Lower leg skin (tissue), 4 donors: ENCODE measurements around the gene ARHGEF16. TPM values are rescaled to one million over a fixed set of nuclear protein-coding genes. Genes with fewer than 3 reads are reported as not detected.

Source experiments
- DNase-seq, 2 donors: peaks; one replicate each; pipeline ENCODE4 v3.0.0-alpha.2; 2019; ENCODE audit warnings: low spot score in 2 of 2
- H3K4me3 ChIP-seq: fragments of 200-600 bp; sonication (generic); 2 replicates; pipeline ENCODE4 v1.5.1; 2017; ENCODE audit warnings: mild to moderate bottlenecking, low read depth; ENCODE audit not compliant: poor library complexity, severe bottlenecking
- POLR2A ChIP-seq, 2 donors: fragments of 450-650 bp; IDR thresholded peaks; one replicate each; pipeline ENCODE4 v1.6.1; 2016 to 2017; ENCODE audit warnings: antibody characterized with exemption in 2 of 2, mild to moderate bottlenecking in 1 of 2, moderate library complexity in 1 of 2
- WGBS, 2 donors: methylation state at CpG; one replicate each; pipeline ENCODE4 v1.1.5; 2018; 5-methylcytosine and 5-hydroxymethylcytosine counted together
- intact Hi-C: fragments of 100-400 bp; cut with DNase I; formaldehyde crosslinking; loops from one replicate; pipeline ENCODE4 v1.15.0; 2023; ENCODE audit warnings: low total_unique reads
- total RNA-seq, 4 donors: library from RNA; depleted of rRNA; stranded (reverse); fragments of >200 nt; gene quantifications; one replicate each; pipeline ENCODE4 v1.1.0, GENCODE V29; 2016
- TF ChIP-seq, protein P1 (sequence below), 3 donors: fragments of 450-650 bp; IDR thresholded peaks; one replicate each; pipeline ENCODE4 v1.5.1; 2016; ENCODE audit warnings: antibody characterized with exemption in 3 of 3, mild to moderate bottlenecking in 3 of 3, moderate library complexity in 2 of 3

The ARHGEF16 gene
- total RNA-seq, 4 donors from 2014 or later, result 7.9 to 11.5 (median 9.8) TPM

DNA sequence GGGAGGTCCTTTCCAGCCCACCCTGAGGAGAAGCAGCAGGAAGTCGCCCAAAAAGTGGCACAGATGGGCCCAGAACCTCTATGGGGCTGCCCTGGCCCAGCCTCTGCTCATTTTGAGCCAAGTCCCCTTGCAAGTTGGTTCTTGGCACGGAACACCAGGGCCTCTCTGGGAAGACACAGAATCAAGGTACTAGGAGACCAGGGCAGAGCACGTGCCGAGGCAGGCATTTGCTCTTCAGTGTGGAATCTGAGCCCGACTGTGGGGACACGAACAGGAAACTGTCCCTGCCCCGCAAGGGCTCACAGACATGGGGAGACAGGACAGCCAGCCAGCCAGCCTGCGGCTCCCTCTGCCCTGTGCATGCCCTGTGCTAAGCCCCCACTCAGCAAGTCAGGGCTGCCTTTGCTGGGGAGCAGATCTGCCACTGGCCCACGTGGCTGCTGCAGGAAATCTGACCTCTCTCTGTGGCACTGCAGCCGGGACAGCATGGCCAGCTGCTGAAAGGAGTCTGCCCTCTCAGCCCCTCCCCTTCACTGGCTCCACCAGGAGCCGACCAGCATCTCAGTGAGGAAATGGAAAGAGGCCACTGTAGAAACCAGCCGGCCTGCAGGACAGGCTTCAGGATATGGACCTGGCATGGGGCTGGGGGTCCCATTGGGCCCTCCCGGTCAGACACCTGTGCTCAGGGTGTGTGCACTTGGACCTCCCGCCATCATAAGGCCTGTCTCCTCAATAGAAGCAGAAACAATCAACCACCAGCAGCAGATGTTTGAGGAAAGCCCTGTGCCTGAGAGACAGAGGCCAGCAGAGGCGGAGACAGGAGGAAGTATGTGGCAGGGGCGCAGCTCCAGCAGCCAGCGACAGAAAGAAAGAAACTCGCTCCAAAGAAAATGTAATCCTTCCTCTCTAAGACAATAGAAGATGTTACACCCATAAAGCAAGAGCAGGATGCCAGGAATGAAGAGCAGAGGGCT, 3.7 kb downstream of the ARHGEF16 start:
- 31 to 34% methylated on average over 17 to 18 of the region's 18 CpGs for WGBS, 2 donors
- no peak for DNase-seq
- intact Hi-C loops, result no loop called here
- H3K4me3 ChIP-seq, result no peak overlapping the region
- no peak for TF ChIP-seq POLR2A (IDR thresholded peaks at IDR 0.05)
- TF ChIP-seq, protein P1, sequence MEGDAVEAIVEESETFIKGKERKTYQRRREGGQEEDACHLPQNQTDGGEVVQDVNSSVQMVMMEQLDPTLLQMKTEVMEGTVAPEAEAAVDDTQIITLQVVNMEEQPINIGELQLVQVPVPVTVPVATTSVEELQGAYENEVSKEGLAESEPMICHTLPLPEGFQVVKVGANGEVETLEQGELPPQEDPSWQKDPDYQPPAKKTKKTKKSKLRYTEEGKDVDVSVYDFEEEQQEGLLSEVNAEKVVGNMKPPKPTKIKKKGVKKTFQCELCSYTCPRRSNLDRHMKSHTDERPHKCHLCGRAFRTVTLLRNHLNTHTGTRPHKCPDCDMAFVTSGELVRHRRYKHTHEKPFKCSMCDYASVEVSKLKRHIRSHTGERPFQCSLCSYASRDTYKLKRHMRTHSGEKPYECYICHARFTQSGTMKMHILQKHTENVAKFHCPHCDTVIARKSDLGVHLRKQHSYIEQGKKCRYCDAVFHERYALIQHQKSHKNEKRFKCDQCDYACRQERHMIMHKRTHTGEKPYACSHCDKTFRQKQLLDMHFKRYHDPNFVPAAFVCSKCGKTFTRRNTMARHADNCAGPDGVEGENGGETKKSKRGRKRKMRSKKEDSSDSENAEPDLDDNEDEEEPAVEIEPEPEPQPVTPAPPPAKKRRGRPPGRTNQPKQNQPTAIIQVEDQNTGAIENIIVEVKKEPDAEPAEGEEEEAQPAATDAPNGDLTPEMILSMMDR (IDR thresholded peaks at IDR 0.05), result no peak

DNA sequence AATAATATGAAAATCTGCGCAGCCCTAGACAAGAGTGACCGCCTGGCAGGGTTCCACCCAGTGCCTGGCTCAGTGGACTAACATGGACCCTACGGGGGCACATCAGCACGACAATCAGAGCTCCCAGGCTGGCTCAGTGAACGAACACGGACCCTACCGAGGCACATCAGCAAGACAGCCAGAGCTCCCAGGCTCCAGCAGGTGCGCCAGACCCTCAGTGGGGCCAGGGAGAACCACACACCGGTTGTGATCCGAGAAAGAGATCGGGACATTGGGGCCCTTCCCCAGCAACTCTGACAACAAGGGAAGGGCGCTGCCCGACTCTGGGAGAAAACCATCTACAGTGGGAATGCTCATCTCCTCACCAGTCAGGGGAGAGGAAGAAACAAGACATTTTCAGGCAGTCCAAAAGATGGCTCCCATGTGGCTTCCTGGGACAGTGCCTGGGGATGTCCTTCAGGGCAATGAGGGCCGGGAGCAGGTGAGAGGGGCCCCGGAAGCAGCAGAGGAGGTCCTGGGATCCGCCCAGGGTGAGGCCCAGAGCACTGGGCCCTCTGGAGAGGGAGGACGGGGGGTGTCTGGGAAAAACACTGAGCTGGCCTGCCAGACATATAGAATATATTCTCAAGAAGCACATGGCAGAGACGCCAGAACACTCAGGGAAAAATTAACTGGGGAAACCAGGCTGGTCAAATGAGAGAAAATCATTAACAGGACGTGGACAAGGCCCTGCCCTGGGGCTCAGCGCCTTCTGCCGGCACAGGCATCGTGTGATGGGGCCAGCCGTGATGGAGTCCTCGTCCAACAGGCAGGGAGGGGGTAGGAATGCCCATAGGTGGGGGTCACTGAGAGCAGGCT, 4.8 kb downstream of the ARHGEF16 start:
- H3K4me3 ChIP-seq, result no peak overlapping the region
- intact Hi-C loops, result no loop called here
- DNase-seq, result no peak
- TF ChIP-seq POLR2A (IDR thresholded peaks at IDR 0.05), result no peak
- TF ChIP-seq, protein P1 (IDR thresholded peaks at IDR 0.05), result no peak
- 67 to 72% methylated on average over 24 of the region's 24 CpGs for WGBS, 2 donors

DNA sequence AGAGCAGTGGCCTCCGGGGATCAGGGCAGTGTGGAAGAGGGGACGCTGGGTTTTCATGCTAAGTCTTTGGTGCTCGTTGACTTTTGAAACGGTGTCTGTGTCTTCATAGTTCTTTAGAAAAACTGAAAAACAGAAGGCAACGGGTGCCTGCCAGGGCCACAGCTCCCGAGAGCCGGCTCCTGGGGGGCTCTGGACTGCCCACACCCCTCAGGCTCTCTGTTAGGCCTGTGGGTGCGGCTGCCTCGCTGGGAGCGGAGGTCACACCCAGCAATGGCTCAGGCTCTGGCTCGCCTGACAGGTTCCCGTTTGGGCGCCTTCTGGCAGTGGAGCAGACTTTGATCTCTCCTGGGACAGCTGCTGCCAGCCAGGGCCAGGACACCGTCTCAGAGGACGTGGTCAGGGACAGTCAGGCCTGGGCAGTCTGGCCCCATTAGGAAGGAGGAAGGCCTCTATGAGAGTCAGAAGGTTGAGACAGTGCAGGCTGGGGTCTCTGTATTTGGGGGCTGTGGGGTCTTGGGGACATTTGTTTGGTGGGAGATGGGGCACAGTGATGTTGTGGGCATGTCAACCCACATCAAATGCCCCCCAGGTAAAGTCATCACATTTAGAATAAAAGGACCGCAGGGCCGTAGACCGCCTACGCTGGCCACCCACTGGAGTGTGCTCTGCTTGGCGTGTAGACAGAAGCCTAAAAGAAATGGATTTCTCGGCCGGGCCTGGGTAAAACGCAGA, 5.6 kb downstream of the ARHGEF16 start:
- no peak overlapping the region for H3K4me3 ChIP-seq
- TF ChIP-seq POLR2A (IDR thresholded peaks at IDR 0.05), result no peak
- TF ChIP-seq, protein P1 (IDR thresholded peaks at IDR 0.05), result no peak
- DNase-seq, result no peak
- 41 to 50% methylated on average over 22 to 23 of the region's 23 CpGs for WGBS, 2 donors
- intact Hi-C loops, result no loop called here

DNA sequence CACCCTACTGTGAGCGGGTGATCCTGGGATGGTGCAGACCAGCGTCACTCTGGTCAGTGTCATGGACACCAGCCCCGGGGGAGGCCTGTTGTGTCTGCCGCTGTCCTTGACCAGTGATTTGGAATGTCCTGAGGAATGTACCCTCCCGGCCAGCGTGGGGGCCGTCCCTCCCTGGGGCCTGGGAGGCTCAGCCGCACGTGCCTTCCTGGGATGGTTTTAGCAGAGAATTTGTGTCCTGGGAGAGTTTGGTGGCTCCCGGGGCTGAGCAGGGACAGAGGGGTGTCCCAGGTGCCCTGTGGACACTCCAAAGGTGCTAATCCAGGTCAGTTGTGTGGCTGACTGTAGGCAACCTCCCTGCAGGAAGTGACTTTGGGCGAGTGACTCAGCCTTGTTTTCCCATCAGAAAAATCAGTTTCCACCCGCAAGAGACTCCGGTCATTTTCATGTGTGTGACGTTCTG, 6.2 kb downstream of the ARHGEF16 start:
- 49 to 54% methylated on average over 13 to 14 of the region's 14 CpGs for WGBS, 2 donors
- DNase-seq, result no peak
- H3K4me3 ChIP-seq, result no peak overlapping the region
- intact Hi-C loops, result no loop called here
- TF ChIP-seq POLR2A (IDR thresholded peaks at IDR 0.05), result no peak

DNA sequence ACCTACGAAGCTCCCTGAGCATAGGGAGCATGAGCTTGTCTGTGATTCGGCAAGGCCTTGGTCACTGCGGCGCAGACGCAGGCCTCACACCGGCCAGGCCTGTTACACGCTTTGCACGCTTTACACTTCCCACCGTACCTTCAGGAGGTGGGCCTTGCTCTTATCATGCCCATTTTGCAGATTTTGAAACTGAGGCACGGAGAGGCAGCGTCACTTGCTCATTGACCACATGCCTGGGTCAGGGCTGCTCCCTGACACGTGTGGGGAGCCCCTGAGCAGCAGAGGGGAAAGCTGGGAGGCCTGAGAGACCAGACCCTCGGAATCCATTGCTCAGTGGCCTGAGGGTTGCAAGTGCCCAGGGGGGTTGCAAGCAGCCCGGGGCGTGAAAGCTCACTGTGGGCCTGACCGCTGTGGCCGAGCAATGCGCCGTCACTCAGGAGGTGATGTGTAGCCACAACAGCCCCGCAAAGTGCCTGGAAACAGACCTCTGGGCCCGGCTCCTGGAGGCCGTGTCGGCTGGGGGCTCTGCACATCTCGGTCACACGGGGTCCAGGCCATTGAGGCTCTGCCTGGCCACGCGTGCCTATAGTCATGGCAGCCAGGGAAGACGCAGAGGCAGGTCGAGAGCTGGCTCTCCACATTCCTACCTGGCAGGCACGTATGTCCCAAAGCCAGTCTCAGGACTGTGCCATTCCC, 6.9 kb downstream of the ARHGEF16 start:
- intact Hi-C loops, result no loop called here
- DNase-seq, result no peak
- no peak overlapping the region for H3K4me3 ChIP-seq
- 87 to 92% methylated on average over 27 to 29 of the region's 30 CpGs for WGBS, 2 donors
- TF ChIP-seq POLR2A (IDR thresholded peaks at IDR 0.05), result no peak
- TF ChIP-seq, protein P1 (IDR thresholded peaks at IDR 0.05), result no peak
